WTC11 (cell line): ENCODE measurements around the gene SLC26A3. TPM values are rescaled to one million over a fixed set of nuclear protein-coding genes. Genes with fewer than 3 reads are reported as not detected.

Source experiments
- ATAC-seq: fragments of 200-7000 bp; cut with Tn5 transposase; 2 replicates; pipeline ENCODE4 v1.10.0; 2021; ENCODE audit warnings: mild to moderate bottlenecking, moderate library complexity
- CTCF ChIA-PET: fragments of 300-600 bp; sonication (Branson Sonifier 250); formaldehyde crosslinking; loops from one replicate; lab custom pipeline; 2021; ENCODE audit warnings: antibody characterized with exemption; lab: Charles Lee
- POLR2A ChIA-PET: fragments of 350-600 bp; sonication (Branson Sonifier 250); formaldehyde crosslinking; loops from one replicate; lab custom pipeline; 2021; ENCODE audit warnings: antibody characterized with exemption; lab: Charles Lee
- DNase-seq: peaks from one replicate; pipeline ENCODE4 v3.0.0; 2021; ENCODE audit warnings: low spot score
- H3K27ac Mint-ChIP-seq: 2 replicates; pipeline ENCODE4 v1.8.0; 2021; ENCODE audit warnings: mixed read lengths
- H3K27me3 Mint-ChIP-seq: 2 replicates; pipeline ENCODE4 v1.8.0; 2021; ENCODE audit warnings: low read depth, mild to moderate bottlenecking, moderate library complexity, mixed read lengths
- H3K36me3 Mint-ChIP-seq: 2 replicates; pipeline ENCODE4 v1.8.0; 2021; ENCODE audit warnings: mixed read lengths
- H3K4me1 Mint-ChIP-seq: 2 replicates; pipeline ENCODE4 v1.8.0; 2022; ENCODE audit warnings: mixed read lengths
- H3K4me3 Mint-ChIP-seq: 2 replicates; pipeline ENCODE4 v1.8.0; 2021; ENCODE audit warnings: mild to moderate bottlenecking, moderate library complexity, mixed read lengths
- H3K9me3 Mint-ChIP-seq: 2 replicates; pipeline ENCODE4 v1.8.0; 2021; ENCODE audit warnings: mixed read lengths
- CREM ChIP-seq: sonication (generic); formaldehyde crosslinking; IDR thresholded peaks from 2 replicates; pipeline ENCODE4 v1.8.1; 2022; ENCODE audit warnings: mild to moderate bottlenecking, missing genetic modification reagents, moderate library complexity
- E2F4 ChIP-seq: sonication (generic); formaldehyde crosslinking; IDR thresholded peaks from 2 replicates; pipeline ENCODE4 v1.8.1; 2022; ENCODE audit warnings: low read depth, mild to moderate bottlenecking, moderate library complexity, missing genetic modification reagents, borderline replicate concordance
- ELF4 ChIP-seq: sonication (generic); formaldehyde crosslinking; IDR thresholded peaks from 2 replicates; pipeline ENCODE4 v1.8.1; 2022; ENCODE audit warnings: low read depth, mild to moderate bottlenecking, moderate library complexity, missing genetic modification reagents
- EMX1 ChIP-seq: fragments of 250-450 bp; sonication (Bioruptor Pico); IDR thresholded peaks from 2 replicates; pipeline ENCODE4 v1.8.0; 2021; ENCODE audit warnings: mild to moderate bottlenecking
- ERG ChIP-seq: fragments of 250-450 bp; sonication (Bioruptor Pico); IDR thresholded peaks from 2 replicates; pipeline ENCODE4 v1.8.0; 2021; ENCODE audit warnings: mild to moderate bottlenecking
- FOXJ3 ChIP-seq: sonication (generic); formaldehyde crosslinking; IDR thresholded peaks from 2 replicates; pipeline ENCODE4 v1.9.0; 2021; ENCODE audit warnings: missing genetic modification reagents, mild to moderate bottlenecking, borderline replicate concordance
- FOXK1 ChIP-seq: sonication (generic); formaldehyde crosslinking; IDR thresholded peaks from 2 replicates; pipeline ENCODE4 v1.8.0; 2022; ENCODE audit warnings: mild to moderate bottlenecking, moderate library complexity, missing genetic modification reagents
- FOXP4 ChIP-seq: sonication (generic); formaldehyde crosslinking; IDR thresholded peaks from 2 replicates; pipeline ENCODE4 v1.8.0; 2022; ENCODE audit warnings: mild to moderate bottlenecking, missing genetic modification reagents
- NFE2L1 ChIP-seq: sonication (generic); formaldehyde crosslinking; IDR thresholded peaks from 2 replicates; pipeline ENCODE4 v1.8.1; 2023; ENCODE audit warnings: missing genetic modification reagents
- NR2C2 ChIP-seq: sonication (generic); formaldehyde crosslinking; IDR thresholded peaks from 2 replicates; pipeline ENCODE4 v1.8.0; 2022; ENCODE audit warnings: mild to moderate bottlenecking, missing genetic modification reagents
- SOX15 ChIP-seq: fragments of 250-450 bp; sonication (Bioruptor Pico); IDR thresholded peaks from 2 replicates; pipeline ENCODE4 v1.9.0; 2021; ENCODE audit warnings: mild to moderate bottlenecking
- STAT6 ChIP-seq: sonication (generic); formaldehyde crosslinking; conservative IDR thresholded peaks from 2 replicates; pipeline ENCODE4 v1.8.1; 2023; ENCODE audit warnings: mild to moderate bottlenecking, low read depth, missing genetic modification reagents, moderate library complexity
- TCF7 ChIP-seq: sonication (generic); formaldehyde crosslinking; IDR thresholded peaks from 2 replicates; pipeline ENCODE4 v1.8.0; 2022; ENCODE audit warnings: mild to moderate bottlenecking, low read depth, missing genetic modification reagents, moderate library complexity
- TEAD1 ChIP-seq: sonication (generic); formaldehyde crosslinking; IDR thresholded peaks from 2 replicates; pipeline ENCODE4 v1.8.0; 2022; ENCODE audit warnings: mild to moderate bottlenecking, missing genetic modification reagents
- ZNF232 ChIP-seq: sonication (generic); formaldehyde crosslinking; IDR thresholded peaks from 2 replicates; pipeline ENCODE4 v1.8.0; 2022; ENCODE audit warnings: mild to moderate bottlenecking, missing genetic modification reagents
- ZNF532 ChIP-seq: fragments of 250-450 bp; sonication (Bioruptor Pico); IDR thresholded peaks from 2 replicates; pipeline ENCODE4 v1.9.0; 2021; ENCODE audit warnings: mild to moderate bottlenecking, borderline replicate concordance
- total RNA-seq: library from RNA; stranded (reverse); gene quantifications from 3 replicates; pipeline ENCODE4 v1.2.3, GENCODE V29; 2021
- TF ChIP-seq, protein P1 (sequence below): fragments of 250-450 bp; sonication (Bioruptor Pico); IDR thresholded peaks from 2 replicates; pipeline ENCODE4 v1.9.0; 2021; ENCODE audit warnings: moderate library complexity, mild to moderate bottlenecking, inconsistent platforms, borderline replicate concordance
- TF ChIP-seq, protein P2 (sequence below): sonication (generic); formaldehyde crosslinking; IDR thresholded peaks from 2 replicates; pipeline ENCODE4 v1.8.1; 2023; ENCODE audit warnings: mild to moderate bottlenecking, missing genetic modification reagents

The SLC26A3 gene
- total RNA-seq, 1 experiment from 2014 or later = 0.28 TPM

DNA sequence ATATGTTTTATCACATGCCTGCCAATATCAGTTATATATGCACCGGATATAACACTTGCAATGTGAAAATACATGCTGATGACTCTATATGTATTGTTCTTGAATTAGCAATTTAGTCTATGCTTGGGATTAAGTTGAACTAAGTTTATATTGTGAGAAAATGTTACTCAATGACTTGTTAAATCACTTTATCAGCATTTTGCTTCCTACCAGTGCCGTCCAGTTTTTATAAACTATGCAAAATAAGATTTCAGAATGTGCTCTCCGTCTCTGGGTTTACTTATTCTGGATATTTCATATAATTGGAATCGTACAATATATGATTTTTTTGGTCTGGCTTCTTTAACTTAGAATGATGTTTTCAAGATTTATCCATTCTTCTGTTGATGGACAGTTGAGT is 25.5 kb upstream of the SLC26A3 start:
- Mint-ChIP-seq H3K27ac (no peak overlapping the region), H3K9me3 (peaks cover 18% of the 10 kb centered on the region), H3K36me3 (no peaks in the 10 kb centered on the region; the same call in 1 of the 2 replicates), H3K27me3 (no peaks in the 10 kb centered on the region; the same call in 1 of the 2 replicates), H3K4me1 (no peaks in the 10 kb centered on the region), H3K4me3 (no peak overlapping the region)
- DNase-seq = no peak
- ChIA-PET CTCF (no interaction called here), POLR2A (no interaction called here)
- ATAC-seq = no peak
- TF ChIP-seq NR2C2 (CRISPR knock-in tag) = no peak
- no peak for TF ChIP-seq TCF7 (CRISPR knock-in tag)
- no peak for TF ChIP-seq E2F4 (CRISPR knock-in tag)
- no peak for TF ChIP-seq FOXP4 (CRISPR knock-in tag)
- no peak for TF ChIP-seq STAT6 (CRISPR knock-in tag)
- TF ChIP-seq, protein P1, sequence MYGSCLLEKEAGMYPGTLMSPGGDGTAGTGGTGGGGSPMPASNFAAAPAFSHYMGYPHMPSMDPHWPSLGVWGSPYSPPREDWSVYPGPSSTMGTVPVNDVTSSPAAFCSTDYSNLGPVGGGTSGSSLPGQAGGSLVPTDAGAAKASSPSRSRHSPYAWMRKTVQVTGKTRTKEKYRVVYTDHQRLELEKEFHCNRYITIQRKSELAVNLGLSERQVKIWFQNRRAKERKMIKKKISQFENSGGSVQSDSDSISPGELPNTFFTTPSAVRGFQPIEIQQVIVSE (CRISPR knock-in tag) = no peak
- no peak for TF ChIP-seq CREM (CRISPR knock-in tag)
- no peak for TF ChIP-seq ELF4 (CRISPR knock-in tag)
- TF ChIP-seq ZNF232 = no peak

GRCh38 chr7:107827501-107827900 is 24.5 kb upstream of the SLC26A3 start:
- ATAC-seq (no peak), DNase-seq (no peak)
- ChIA-PET CTCF (no interaction called here), POLR2A (interaction anchor here (0.6 kb wide), 1 partner anchor 761 kb away, joined by 8 read pairs; no protein-coding TSS in a partner anchor)
- Mint-ChIP-seq H3K4me1 (no peaks in the 10 kb centered on the region), H3K27ac (no peak overlapping the region), H3K9me3 (peaks cover 18% of the 10 kb centered on the region), H3K36me3 (no peaks in the 10 kb centered on the region; the same call in 1 of the 2 replicates), H3K27me3 (no peaks in the 10 kb centered on the region; the same call in 1 of the 2 replicates), H3K4me3 (no peak overlapping the region)
- TF ChIP-seq ERG (CRISPR knock-in tag) (no peak), FOXJ3 (no peak), FOXK1 (CRISPR knock-in tag) (no peak), SOX15 (CRISPR knock-in tag) (no peak), TEAD1 (CRISPR knock-in tag) (no peak), ZNF532 (CRISPR knock-in tag) (no peak), NFE2L1 (CRISPR knock-in tag) (no peak), EMX1 (no peak)
- TF ChIP-seq, protein P1 (CRISPR knock-in tag) = no peak
- TF ChIP-seq, protein P2, sequence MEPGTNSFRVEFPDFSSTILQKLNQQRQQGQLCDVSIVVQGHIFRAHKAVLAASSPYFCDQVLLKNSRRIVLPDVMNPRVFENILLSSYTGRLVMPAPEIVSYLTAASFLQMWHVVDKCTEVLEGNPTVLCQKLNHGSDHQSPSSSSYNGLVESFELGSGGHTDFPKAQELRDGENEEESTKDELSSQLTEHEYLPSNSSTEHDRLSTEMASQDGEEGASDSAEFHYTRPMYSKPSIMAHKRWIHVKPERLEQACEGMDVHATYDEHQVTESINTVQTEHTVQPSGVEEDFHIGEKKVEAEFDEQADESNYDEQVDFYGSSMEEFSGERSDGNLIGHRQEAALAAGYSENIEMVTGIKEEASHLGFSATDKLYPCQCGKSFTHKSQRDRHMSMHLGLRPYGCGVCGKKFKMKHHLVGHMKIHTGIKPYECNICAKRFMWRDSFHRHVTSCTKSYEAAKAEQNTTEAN (CRISPR knock-in tag) = no peak
